ENCODE measurements around the gene PPP1R3F.

PPP1R3F gene

DNA sequence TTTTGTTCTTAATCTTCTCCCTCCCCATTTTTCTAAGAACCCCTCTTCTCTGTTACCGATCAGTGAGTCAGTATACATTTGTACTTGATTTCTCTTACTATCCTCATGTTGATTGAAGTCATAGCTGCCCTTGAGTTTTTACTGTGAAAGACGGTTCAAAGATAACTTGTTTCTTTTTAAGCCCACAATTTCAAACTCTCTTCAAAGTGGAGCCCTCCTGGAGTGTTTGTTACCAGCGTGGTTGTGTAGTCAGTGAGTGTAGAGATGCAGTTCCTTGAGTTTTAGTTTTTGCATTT is 7.9 kb downstream of the PPP1R3F start:
- DNase-seq = no peak
- Histone ChIP-seq H3K4me2 (ENCODE audit: low read depth, low read length) (no peak overlapping the region), H3K4me1 (ENCODE audit: low read length) (no peaks in the 10 kb centered on the region)

DNA sequence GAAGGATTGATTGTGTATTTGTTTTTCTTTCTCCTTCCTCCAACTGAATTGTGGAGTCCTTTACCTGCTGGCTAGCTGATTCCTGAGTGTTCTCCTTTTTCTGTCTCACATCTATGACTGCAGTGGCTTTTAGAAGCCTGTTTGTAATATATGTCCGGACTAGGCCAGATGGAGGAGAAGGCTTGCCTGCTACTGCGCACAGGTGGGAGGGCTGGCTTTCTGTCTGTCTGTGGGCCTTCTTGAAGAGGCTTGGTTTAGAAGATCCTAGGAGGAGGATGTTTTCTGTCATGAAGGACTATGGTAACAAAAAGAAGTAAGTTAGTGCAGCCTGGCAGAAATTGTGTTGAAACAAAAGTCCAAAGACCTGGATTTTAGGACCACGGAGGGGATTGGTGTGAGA is 8.5 kb downstream of the PPP1R3F start:
- no peak for DNase-seq

More for the DNA sequence above, 7.9 kb downstream of the PPP1R3F start:
- Histone ChIP-seq H4K20me1 (ENCODE audit: insufficient read depth, low read length) (no peaks in the 10 kb centered on the region), H3F3A (ENCODE audit: insufficient read depth, low read length) (no peaks in the 10 kb centered on the region), H3K9ac (ENCODE audit: low read length) (no peak overlapping the region), H3K9me2 (replicated peaks; ENCODE audit: insufficient read depth, low read length) (no peaks in the 10 kb centered on the region), H3K27me3 (replicated peaks; ENCODE audit: insufficient read depth, low read length) (no peaks in the 10 kb centered on the region), H3K79me2 (ENCODE audit: low read length) (peaks cover 1% of the 10 kb centered on the region; the same call in 1 of the 2 replicates), H3K4me3 (ENCODE audit: low read length) (no peak overlapping the region), H3K9me3 (replicated peaks; ENCODE audit: insufficient read depth, low read length) (no peaks in the 10 kb centered on the region), H3K27ac (ENCODE audit: low read length) (no peak overlapping the region), H3K36me3 (replicated peaks; ENCODE audit: insufficient read depth, low read length) (no peaks in the 10 kb centered on the region), H2AFZ (ENCODE audit: low read length) (no peak overlapping the region)
- TF ChIP-seq EZH2 (optimal IDR thresholded peaks at IDR 0.05; ENCODE audit: low read depth, low read length) (no peak), EZH2phosphoT487 (IDR thresholded peaks at IDR 0.05; ENCODE audit: low read length) (no peak)
- TF ChIP-seq, protein P1, sequence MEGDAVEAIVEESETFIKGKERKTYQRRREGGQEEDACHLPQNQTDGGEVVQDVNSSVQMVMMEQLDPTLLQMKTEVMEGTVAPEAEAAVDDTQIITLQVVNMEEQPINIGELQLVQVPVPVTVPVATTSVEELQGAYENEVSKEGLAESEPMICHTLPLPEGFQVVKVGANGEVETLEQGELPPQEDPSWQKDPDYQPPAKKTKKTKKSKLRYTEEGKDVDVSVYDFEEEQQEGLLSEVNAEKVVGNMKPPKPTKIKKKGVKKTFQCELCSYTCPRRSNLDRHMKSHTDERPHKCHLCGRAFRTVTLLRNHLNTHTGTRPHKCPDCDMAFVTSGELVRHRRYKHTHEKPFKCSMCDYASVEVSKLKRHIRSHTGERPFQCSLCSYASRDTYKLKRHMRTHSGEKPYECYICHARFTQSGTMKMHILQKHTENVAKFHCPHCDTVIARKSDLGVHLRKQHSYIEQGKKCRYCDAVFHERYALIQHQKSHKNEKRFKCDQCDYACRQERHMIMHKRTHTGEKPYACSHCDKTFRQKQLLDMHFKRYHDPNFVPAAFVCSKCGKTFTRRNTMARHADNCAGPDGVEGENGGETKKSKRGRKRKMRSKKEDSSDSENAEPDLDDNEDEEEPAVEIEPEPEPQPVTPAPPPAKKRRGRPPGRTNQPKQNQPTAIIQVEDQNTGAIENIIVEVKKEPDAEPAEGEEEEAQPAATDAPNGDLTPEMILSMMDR (IDR thresholded peaks at IDR 0.05; ENCODE audit: low read length) = no peak

DNA sequence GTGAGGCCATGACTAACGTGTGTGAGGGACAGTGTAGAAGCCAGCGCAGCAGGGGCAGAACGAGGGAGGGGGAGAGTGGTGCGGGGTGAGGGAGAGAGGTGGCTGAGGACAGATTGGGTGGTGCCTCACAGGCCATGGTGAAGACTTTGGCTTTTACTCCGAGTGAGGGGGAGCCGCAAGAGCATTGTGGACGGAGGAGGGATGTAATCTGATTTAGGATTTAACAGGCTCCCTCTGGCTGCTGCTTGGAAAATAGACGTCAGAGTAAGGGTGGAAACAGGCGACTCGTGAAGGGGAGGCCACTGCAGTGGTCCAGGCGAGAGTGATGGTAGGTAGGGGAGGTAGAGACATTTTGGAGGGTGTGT is 13.0 kb downstream of the PPP1R3F start:
- H3K36me3 ChIP-seq (replicated peaks; ENCODE audit: insufficient read depth, low read length) = no peaks in the 10 kb centered on the region
- no peak overlapping the region for H2AFZ ChIP-seq (ENCODE audit: low read length)
- no peak overlapping the region for H3K4me3 ChIP-seq (ENCODE audit: low read length)
- no peak overlapping the region for H3K27ac ChIP-seq (ENCODE audit: low read length)
- no peak for DNase-seq
- TF ChIP-seq, protein P1 (IDR thresholded peaks at IDR 0.05; ENCODE audit: low read length) = no peak
- no peak for TF ChIP-seq EZH2phosphoT487 (IDR thresholded peaks at IDR 0.05; ENCODE audit: low read length)
- no peak for TF ChIP-seq EZH2 (optimal IDR thresholded peaks at IDR 0.05; ENCODE audit: low read depth, low read length)
- no peaks in the 10 kb centered on the region for H3K4me1 ChIP-seq (ENCODE audit: low read length)
- H3K9me3 ChIP-seq (replicated peaks; ENCODE audit: insufficient read depth, low read length) = no peaks in the 10 kb centered on the region
- H3K27me3 ChIP-seq (replicated peaks; ENCODE audit: insufficient read depth, low read length) = no peaks in the 10 kb centered on the region
- H3K79me2 ChIP-seq (ENCODE audit: low read length) = no peaks in the 10 kb centered on the region
- no peaks in the 10 kb centered on the region for H3F3A ChIP-seq (ENCODE audit: insufficient read depth, low read length)
- H4K20me1 ChIP-seq (ENCODE audit: insufficient read depth, low read length) = no peaks in the 10 kb centered on the region
- no peaks in the 10 kb centered on the region for H3K9me2 ChIP-seq (replicated peaks; ENCODE audit: insufficient read depth, low read length)
- H3K9ac ChIP-seq (ENCODE audit: low read length) = no peak overlapping the region
- no peak overlapping the region for H3K4me2 ChIP-seq (ENCODE audit: low read depth, low read length)

More for the DNA sequence above, 8.5 kb downstream of the PPP1R3F start:
- Histone ChIP-seq H3K9me2 (replicated peaks; ENCODE audit: insufficient read depth, low read length) (no peaks in the 10 kb centered on the region), H3F3A (ENCODE audit: insufficient read depth, low read length) (no peaks in the 10 kb centered on the region), H3K4me2 (ENCODE audit: low read depth, low read length) (no peak overlapping the region), H3K9me3 (replicated peaks; ENCODE audit: insufficient read depth, low read length) (no peaks in the 10 kb centered on the region), H3K79me2 (ENCODE audit: low read length) (no peaks in the 10 kb centered on the region), H3K4me1 (ENCODE audit: low read length) (no peaks in the 10 kb centered on the region), H3K4me3 (ENCODE audit: low read length) (no peak overlapping the region), H3K27me3 (replicated peaks; ENCODE audit: insufficient read depth, low read length) (no peaks in the 10 kb centered on the region), H3K36me3 (replicated peaks; ENCODE audit: insufficient read depth, low read length) (no peaks in the 10 kb centered on the region), H3K9ac (ENCODE audit: low read length) (no peak overlapping the region), H3K27ac (ENCODE audit: low read length) (no peak overlapping the region), H2AFZ (ENCODE audit: low read length) (no peak overlapping the region), H4K20me1 (ENCODE audit: insufficient read depth, low read length) (no peaks in the 10 kb centered on the region)
- TF ChIP-seq EZH2 (optimal IDR thresholded peaks at IDR 0.05; ENCODE audit: low read depth, low read length) (no peak), EZH2phosphoT487 (IDR thresholded peaks at IDR 0.05; ENCODE audit: low read length) (no peak)
- TF ChIP-seq, protein P1 (IDR thresholded peaks at IDR 0.05; ENCODE audit: low read length) = no peak
